ENCODE data around the gene HOXD9.

The HOXD9 gene

GRCh38 chr2:176146645-176147044, 24.1 kb downstream of the HOXD9 start:
- Histone ChIP-seq H3K27me3 (ENCODE audit: insufficient read depth, poor library complexity, severe bottlenecking) (peaks cover 63% of the 10 kb centered on the region), H3K4me3 (replicated peaks; ENCODE audit: insufficient read depth, low read length) (no peak overlapping the region), H3K27ac (replicated peaks) (no peak overlapping the region)
- DNase-seq (ENCODE audit: low read depth in 1 of 2, low spot score in 1 of 2) = no peak
- TF ChIP-seq POLR2AphosphoS5 (IDR thresholded peaks at IDR 0.05; ENCODE audit: low read depth) (no peak), GABPA (IDR thresholded peaks at IDR 0.05; ENCODE audit: low read depth) (no peak), SPI1 (IDR thresholded peaks at IDR 0.05; ENCODE audit: borderline replicate concordance, low read depth) (no peak)
- TF ChIP-seq, protein P1, sequence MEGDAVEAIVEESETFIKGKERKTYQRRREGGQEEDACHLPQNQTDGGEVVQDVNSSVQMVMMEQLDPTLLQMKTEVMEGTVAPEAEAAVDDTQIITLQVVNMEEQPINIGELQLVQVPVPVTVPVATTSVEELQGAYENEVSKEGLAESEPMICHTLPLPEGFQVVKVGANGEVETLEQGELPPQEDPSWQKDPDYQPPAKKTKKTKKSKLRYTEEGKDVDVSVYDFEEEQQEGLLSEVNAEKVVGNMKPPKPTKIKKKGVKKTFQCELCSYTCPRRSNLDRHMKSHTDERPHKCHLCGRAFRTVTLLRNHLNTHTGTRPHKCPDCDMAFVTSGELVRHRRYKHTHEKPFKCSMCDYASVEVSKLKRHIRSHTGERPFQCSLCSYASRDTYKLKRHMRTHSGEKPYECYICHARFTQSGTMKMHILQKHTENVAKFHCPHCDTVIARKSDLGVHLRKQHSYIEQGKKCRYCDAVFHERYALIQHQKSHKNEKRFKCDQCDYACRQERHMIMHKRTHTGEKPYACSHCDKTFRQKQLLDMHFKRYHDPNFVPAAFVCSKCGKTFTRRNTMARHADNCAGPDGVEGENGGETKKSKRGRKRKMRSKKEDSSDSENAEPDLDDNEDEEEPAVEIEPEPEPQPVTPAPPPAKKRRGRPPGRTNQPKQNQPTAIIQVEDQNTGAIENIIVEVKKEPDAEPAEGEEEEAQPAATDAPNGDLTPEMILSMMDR (IDR thresholded peaks at IDR 0.05; ENCODE audit: insufficient read depth, low read length) = no peak
- TF ChIP-seq, protein P2, sequence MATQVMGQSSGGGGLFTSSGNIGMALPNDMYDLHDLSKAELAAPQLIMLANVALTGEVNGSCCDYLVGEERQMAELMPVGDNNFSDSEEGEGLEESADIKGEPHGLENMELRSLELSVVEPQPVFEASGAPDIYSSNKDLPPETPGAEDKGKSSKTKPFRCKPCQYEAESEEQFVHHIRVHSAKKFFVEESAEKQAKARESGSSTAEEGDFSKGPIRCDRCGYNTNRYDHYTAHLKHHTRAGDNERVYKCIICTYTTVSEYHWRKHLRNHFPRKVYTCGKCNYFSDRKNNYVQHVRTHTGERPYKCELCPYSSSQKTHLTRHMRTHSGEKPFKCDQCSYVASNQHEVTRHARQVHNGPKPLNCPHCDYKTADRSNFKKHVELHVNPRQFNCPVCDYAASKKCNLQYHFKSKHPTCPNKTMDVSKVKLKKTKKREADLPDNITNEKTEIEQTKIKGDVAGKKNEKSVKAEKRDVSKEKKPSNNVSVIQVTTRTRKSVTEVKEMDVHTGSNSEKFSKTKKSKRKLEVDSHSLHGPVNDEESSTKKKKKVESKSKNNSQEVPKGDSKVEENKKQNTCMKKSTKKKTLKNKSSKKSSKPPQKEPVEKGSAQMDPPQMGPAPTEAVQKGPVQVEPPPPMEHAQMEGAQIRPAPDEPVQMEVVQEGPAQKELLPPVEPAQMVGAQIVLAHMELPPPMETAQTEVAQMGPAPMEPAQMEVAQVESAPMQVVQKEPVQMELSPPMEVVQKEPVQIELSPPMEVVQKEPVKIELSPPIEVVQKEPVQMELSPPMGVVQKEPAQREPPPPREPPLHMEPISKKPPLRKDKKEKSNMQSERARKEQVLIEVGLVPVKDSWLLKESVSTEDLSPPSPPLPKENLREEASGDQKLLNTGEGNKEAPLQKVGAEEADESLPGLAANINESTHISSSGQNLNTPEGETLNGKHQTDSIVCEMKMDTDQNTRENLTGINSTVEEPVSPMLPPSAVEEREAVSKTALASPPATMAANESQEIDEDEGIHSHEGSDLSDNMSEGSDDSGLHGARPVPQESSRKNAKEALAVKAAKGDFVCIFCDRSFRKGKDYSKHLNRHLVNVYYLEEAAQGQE (IDR thresholded peaks at IDR 0.05; ENCODE audit: insufficient replicate concordance, low read depth) = no peak

DNA sequence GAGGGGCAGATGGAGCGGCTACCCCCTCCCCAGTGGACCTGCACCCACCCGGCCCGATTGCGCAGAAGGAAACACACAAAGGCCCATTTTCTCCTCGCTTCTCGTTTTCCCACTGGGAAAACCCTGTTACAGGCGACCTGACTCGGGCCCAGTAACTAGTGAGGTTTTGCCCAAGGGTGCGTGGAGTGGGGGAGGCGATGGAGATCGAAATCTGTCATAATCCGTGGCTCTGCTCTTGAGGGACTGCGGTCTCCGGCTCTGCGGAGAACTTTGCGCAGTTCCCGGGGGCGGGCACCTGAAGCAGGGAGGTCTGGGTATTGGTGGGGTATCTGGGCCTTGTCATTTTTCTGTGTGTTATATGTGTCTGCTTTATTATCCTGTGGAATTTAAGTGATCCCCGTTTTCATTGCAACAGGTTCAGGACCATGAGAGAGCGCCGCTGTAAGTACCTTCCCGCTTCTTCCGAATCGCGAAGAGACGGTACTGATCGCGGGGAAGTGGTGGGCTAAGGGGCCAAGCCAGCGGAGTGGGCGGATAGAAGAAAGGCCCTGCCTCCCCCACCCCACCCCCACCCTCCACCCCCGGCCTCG, 24.8 kb downstream of the HOXD9 start:
- Histone ChIP-seq H3K27me3 (ENCODE audit: insufficient read depth, poor library complexity, severe bottlenecking) (peaks cover 59% of the 10 kb centered on the region), H3K4me3 (replicated peaks; ENCODE audit: insufficient read depth, low read length) (no peak overlapping the region), H3K27ac (replicated peaks) (no peak overlapping the region)
- no peak for DNase-seq (ENCODE audit: low read depth in 1 of 2, low spot score in 1 of 2)
- TF ChIP-seq, protein P1 (IDR thresholded peaks at IDR 0.05; ENCODE audit: insufficient read depth, low read length) = no peak
- TF ChIP-seq SPI1 (IDR thresholded peaks at IDR 0.05; ENCODE audit: borderline replicate concordance, low read depth) = no peak
- TF ChIP-seq, protein P2 (IDR thresholded peaks at IDR 0.05; ENCODE audit: insufficient replicate concordance, low read depth) = no peak
- no peak for TF ChIP-seq GABPA (IDR thresholded peaks at IDR 0.05; ENCODE audit: low read depth)
- TF ChIP-seq POLR2AphosphoS5 (IDR thresholded peaks at IDR 0.05; ENCODE audit: low read depth) = no peak

DNA sequence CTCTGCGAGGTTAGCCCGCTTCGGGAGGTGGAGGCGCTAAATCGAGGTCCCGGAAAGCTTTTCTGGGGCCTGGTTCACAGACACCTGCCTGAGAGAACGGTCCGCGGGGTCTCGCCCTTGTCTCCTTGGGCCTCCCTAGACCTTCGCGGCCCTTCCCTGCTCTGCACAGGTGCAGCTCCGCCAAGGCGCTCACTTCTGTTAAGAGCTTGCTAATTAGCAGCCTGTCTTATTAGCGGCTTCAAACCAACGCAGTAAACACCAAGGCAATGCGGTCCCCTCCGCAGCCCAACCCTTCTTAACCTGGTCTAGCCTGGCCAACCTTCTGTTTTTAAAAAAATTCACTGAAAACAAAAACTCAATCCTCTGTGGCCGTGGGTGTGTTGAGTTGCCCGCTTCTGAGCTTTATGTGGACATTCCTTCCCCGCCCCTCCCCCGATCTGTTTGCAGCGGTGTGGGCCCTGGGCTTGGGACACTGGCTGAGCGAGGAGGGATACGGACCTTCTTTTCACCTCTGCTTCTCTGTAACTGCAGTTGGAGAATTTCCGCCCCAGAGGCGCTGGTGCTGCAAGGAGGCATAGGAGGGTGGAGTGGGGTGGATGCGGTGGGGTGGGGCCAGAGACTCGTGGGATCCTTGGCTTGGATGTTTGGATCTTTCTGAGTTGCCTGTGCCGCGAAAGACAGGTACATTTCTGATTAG, 25.4 kb downstream of the HOXD9 start:
- no peak overlapping the region for H3K4me3 ChIP-seq (replicated peaks; ENCODE audit: insufficient read depth, low read length)
- H3K27me3 ChIP-seq (ENCODE audit: insufficient read depth, poor library complexity, severe bottlenecking) = peaks cover 59% of the 10 kb centered on the region
- no peak for TF ChIP-seq POLR2AphosphoS5 (IDR thresholded peaks at IDR 0.05; ENCODE audit: low read depth)
- TF ChIP-seq GABPA (IDR thresholded peaks at IDR 0.05; ENCODE audit: low read depth) = no peak
- TF ChIP-seq SPI1 (IDR thresholded peaks at IDR 0.05; ENCODE audit: borderline replicate concordance, low read depth) = no peak
- TF ChIP-seq, protein P2 (IDR thresholded peaks at IDR 0.05; ENCODE audit: insufficient replicate concordance, low read depth) = no peak
- TF ChIP-seq, protein P1 (IDR thresholded peaks at IDR 0.05; ENCODE audit: insufficient read depth, low read length) = no peak
- H3K27ac ChIP-seq (replicated peaks) = no peak overlapping the region
- DNase-seq (ENCODE audit: low read depth in 1 of 2, low spot score in 1 of 2) = no peak

Data from HL-60 (cell line).